ENCODE data around the gene NVL. TPM values are rescaled to one million over a fixed set of nuclear protein-coding genes. Genes with fewer than 3 reads are reported as not detected.

Gene NVL
- 10 to 100 TPM; 19.8 to 27.9 TPM for total RNA-seq
- 10 to 100 TPM; 15.7 to 28.5 TPM for polyA plus RNA-seq
- long read RNA-seq, donor 1, transcript NVL-201 (23 exons, 3,123 nt): major isoform, 6 of 24 reads
- long read RNA-seq, donor 1, partial matches to known transcripts: 4 of 24 reads
- long read RNA-seq, donor 1, other reads (novel, unspliced or antisense): 9 of 24 reads
- long read RNA-seq, donor 2, partial matches to known transcripts: 1 of 11 reads
- long read RNA-seq, donor 2, other reads (novel, unspliced or antisense): 5 of 11 reads

- H3K4me1 ChIP-seq (ENCODE audit: control insufficient read depth in 1 of 2, insufficient read depth in 2 of 2, low read length in 2 of 2): no peaks in the 10 kb centered on the region
- H3K27me3 ChIP-seq (ENCODE audit: control insufficient read depth in 1 of 2, insufficient read depth in 2 of 2, low read length in 1 of 2): no peaks in the 10 kb centered on the region
- intact Hi-C loops (cut with DNase I): loop anchor here (2.0 to 5.0 kb wide), 2 partner anchors 213 to 215 kb away; partner anchors contain the start of gene FBXO28 (in 1 of the 2)
- 0% methylated on average over 52 of the region's 52 CpGs for WGBS, 2 donors
- ATAC-seq (ENCODE audit: low FRiP score): peak; percentile 96
- H3K4me3 ChIP-seq (ENCODE audit: low read length in 2 of 2): peak within 1 kb of the TSS; percentile 82 to 99
- no peaks in the 10 kb centered on the region for H3K36me3 ChIP-seq (ENCODE audit: control insufficient read depth in 1 of 2, insufficient read depth in 2 of 2, low read length in 1 of 2)
- H3K27ac ChIP-seq (ENCODE audit: low read depth in 1 of 2, low read length in 2 of 2): peak within 1 kb of the TSS; percentile 50 to 95
- H3K9me3 ChIP-seq (ENCODE audit: control insufficient read depth, low read length): no peaks in the 10 kb centered on the region
- peak; percentile 89 to 93 for DNase-seq
Observed at GRCh38 chr1:224329842-224330753, at the start of gene NVL. Gene NVL, minus strand, starts transcription at chr1:224330172. Its CDS starts 45 bp downstream, at chr1:224330127.

DNA sequence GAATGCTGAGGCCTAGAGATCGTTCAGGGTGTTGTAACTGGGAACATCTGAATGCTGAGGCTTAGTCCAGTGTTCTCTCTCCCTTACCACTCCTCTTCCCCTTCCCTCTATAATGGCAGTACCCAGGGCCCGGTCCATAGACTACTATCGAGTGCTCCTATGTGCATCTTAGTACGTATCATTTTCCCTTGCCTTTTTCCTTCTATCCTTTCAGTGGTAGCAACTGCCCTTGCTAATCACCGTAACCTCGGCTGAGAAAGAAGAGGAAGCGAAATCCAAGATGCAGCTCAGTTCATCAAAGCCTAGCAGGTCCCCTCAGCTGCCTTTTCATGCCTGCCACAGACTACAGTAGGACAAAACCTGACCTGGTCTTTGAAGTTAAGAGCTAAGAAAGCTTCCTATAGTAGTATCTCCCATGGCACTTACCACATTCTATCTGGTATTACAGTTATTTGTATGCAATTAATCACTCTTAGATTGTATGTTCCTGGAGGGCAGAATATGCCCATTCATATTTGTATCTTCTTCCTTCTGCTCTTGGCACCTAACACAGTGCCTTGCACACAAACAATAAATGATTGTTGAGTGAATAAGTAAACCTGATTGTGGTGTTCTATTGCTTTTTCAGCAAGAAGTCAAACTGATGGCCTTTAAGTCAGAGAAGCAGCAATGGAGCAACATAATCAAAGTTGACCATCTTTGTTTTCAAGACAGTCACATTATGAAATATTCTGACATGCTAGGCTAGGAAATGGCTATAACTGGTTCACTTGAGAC lies 49.1 kb upstream of the NVL start:
- DNase-seq (no peak), ATAC-seq (ENCODE audit: low FRiP score) (no peak)
- no peak overlapping the region for H3K4me3 ChIP-seq (ENCODE audit: low read length in 2 of 2)
- intact Hi-C loops (cut with DNase I): no loop called here
- H3K36me3 ChIP-seq (ENCODE audit: control insufficient read depth in 1 of 2, insufficient read depth in 2 of 2, low read length in 1 of 2): peaks cover 0 to 2% of the 10 kb centered on the region in 2 donors
- H3K9me3 ChIP-seq (ENCODE audit: control insufficient read depth, low read length): no peaks in the 10 kb centered on the region
- no peak overlapping the region for H3K27ac ChIP-seq (ENCODE audit: low read depth in 1 of 2, low read length in 2 of 2)
- no peaks in the 10 kb centered on the region for H3K27me3 ChIP-seq (ENCODE audit: control insufficient read depth in 1 of 2, insufficient read depth in 2 of 2, low read length in 1 of 2)
- 92 to 97% methylated on average over 7 of the region's 7 CpGs for WGBS, 2 donors
- H3K4me1 ChIP-seq (ENCODE audit: control insufficient read depth in 1 of 2, insufficient read depth in 2 of 2, low read length in 2 of 2): peaks cover 0 to 4% of the 10 kb centered on the region in 2 donors

GRCh38 chr1:224377676-224378006 lies 47.7 kb upstream of the NVL start:
- Histone ChIP-seq H3K36me3 (ENCODE audit: control insufficient read depth in 1 of 2, insufficient read depth in 2 of 2, low read length in 1 of 2) (peaks cover 0 to 2% of the 10 kb centered on the region in 2 donors), H3K27me3 (ENCODE audit: control insufficient read depth in 1 of 2, insufficient read depth in 2 of 2, low read length in 1 of 2) (no peaks in the 10 kb centered on the region), H3K4me3 (ENCODE audit: low read length in 2 of 2) (no peak overlapping the region), H3K4me1 (ENCODE audit: control insufficient read depth in 1 of 2, insufficient read depth in 2 of 2, low read length in 2 of 2) (peaks cover 0 to 4% of the 10 kb centered on the region in 2 donors), H3K27ac (ENCODE audit: low read depth in 1 of 2, low read length in 2 of 2) (no peak overlapping the region), H3K9me3 (ENCODE audit: control insufficient read depth, low read length) (no peaks in the 10 kb centered on the region)
- 48 to 60% methylated on average over 2 of the region's 2 CpGs for WGBS, 2 donors
- intact Hi-C loops (cut with DNase I): no loop called here
- ATAC-seq (ENCODE audit: low FRiP score) (no peak), DNase-seq (no peak)

- 72 to 73% methylated on average over 3 of the region's 3 CpGs for WGBS, 2 donors
- peaks cover 0 to 2% of the 10 kb centered on the region in 2 donors for H3K36me3 ChIP-seq (ENCODE audit: control insufficient read depth in 1 of 2, insufficient read depth in 2 of 2, low read length in 1 of 2)
- ATAC-seq (ENCODE audit: low FRiP score): no peak
- H3K4me1 ChIP-seq (ENCODE audit: control insufficient read depth in 1 of 2, insufficient read depth in 2 of 2, low read length in 2 of 2): peaks cover 0 to 4% of the 10 kb centered on the region in 2 donors
- intact Hi-C loops (cut with DNase I): no loop called here
- H3K27ac ChIP-seq (ENCODE audit: low read depth in 1 of 2, low read length in 2 of 2): no peak overlapping the region
- no peaks in the 10 kb centered on the region for H3K9me3 ChIP-seq (ENCODE audit: control insufficient read depth, low read length)
- DNase-seq: no peak
- H3K4me3 ChIP-seq (ENCODE audit: low read length in 2 of 2): no peak overlapping the region
- no peaks in the 10 kb centered on the region for H3K27me3 ChIP-seq (ENCODE audit: control insufficient read depth in 1 of 2, insufficient read depth in 2 of 2, low read length in 1 of 2)
Observed at GRCh38 chr1:224375059-224375458, 45.1 kb upstream of the NVL start.

- H3K27ac ChIP-seq (ENCODE audit: low read depth in 1 of 2, low read length in 2 of 2): no peak overlapping the region
- H3K4me1 ChIP-seq (ENCODE audit: control insufficient read depth in 1 of 2, insufficient read depth in 2 of 2, low read length in 2 of 2): peaks cover 0 to 4% of the 10 kb centered on the region in 2 donors
- DNase-seq (no peak), ATAC-seq (ENCODE audit: low FRiP score) (no peak)
- H3K27me3 ChIP-seq (ENCODE audit: control insufficient read depth in 1 of 2, insufficient read depth in 2 of 2, low read length in 1 of 2): no peaks in the 10 kb centered on the region
- no peak overlapping the region for H3K4me3 ChIP-seq (ENCODE audit: low read length in 2 of 2)
- no peaks in the 10 kb centered on the region for H3K9me3 ChIP-seq (ENCODE audit: control insufficient read depth, low read length)
- 92 to 93% methylated on average over 5 of the region's 5 CpGs for WGBS, 2 donors
- intact Hi-C loops (cut with DNase I): no loop called here
- H3K36me3 ChIP-seq (ENCODE audit: control insufficient read depth in 1 of 2, insufficient read depth in 2 of 2, low read length in 1 of 2): peaks cover 0 to 5% of the 10 kb centered on the region in 2 donors
Observed at GRCh38 chr1:224373008-224373590, 43.1 kb upstream of the NVL start.

GRCh38 chr1:224368409-224368808 lies 38.4 kb upstream of the NVL start:
- no peak overlapping the region for H3K4me3 ChIP-seq (ENCODE audit: low read length in 2 of 2)
- 80 to 92% methylated on average over 5 of the region's 5 CpGs for WGBS, 2 donors
- ATAC-seq (ENCODE audit: low FRiP score) (no peak), DNase-seq (no peak)
- peaks cover 0 to 3% of the 10 kb centered on the region in 2 donors for H3K36me3 ChIP-seq (ENCODE audit: control insufficient read depth in 1 of 2, insufficient read depth in 2 of 2, low read length in 1 of 2)
- no peak overlapping the region for H3K27ac ChIP-seq (ENCODE audit: low read depth in 1 of 2, low read length in 2 of 2)
- H3K4me1 ChIP-seq (ENCODE audit: control insufficient read depth in 1 of 2, insufficient read depth in 2 of 2, low read length in 2 of 2): no peaks in the 10 kb centered on the region
- H3K27me3 ChIP-seq (ENCODE audit: control insufficient read depth in 1 of 2, insufficient read depth in 2 of 2, low read length in 1 of 2): no peaks in the 10 kb centered on the region
- intact Hi-C loops (cut with DNase I): no loop called here
- no peaks in the 10 kb centered on the region for H3K9me3 ChIP-seq (ENCODE audit: control insufficient read depth, low read length)

DNA sequence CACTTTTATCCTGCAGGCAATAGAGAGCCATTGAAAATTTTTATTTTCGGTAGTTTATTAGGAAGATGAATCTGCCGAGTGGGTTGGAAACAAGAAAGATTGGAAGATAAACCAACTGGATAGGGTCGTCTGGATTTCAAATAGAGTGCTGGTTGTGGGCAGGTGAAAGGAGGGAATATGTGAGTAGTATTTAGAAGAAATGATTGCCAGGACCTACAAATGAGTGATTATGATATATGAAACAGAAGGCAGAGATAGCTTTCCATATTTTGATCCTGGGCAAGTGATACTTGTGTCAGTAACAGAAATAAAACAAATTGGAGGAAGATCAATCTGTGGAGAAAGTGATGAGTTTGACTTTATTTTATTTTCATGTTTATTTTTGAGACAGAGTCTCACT lies 29.2 kb upstream of the NVL start:
- Histone ChIP-seq H3K27ac (ENCODE audit: low read depth in 1 of 2, low read length in 2 of 2) (no peak overlapping the region), H3K4me3 (ENCODE audit: low read length in 2 of 2) (no peak overlapping the region), H3K36me3 (ENCODE audit: control insufficient read depth in 1 of 2, insufficient read depth in 2 of 2, low read length in 1 of 2) (no peaks in the 10 kb centered on the region), H3K9me3 (ENCODE audit: control insufficient read depth, low read length) (no peaks in the 10 kb centered on the region), H3K4me1 (ENCODE audit: control insufficient read depth in 1 of 2, insufficient read depth in 2 of 2, low read length in 2 of 2) (peaks cover 0 to 4% of the 10 kb centered on the region in 2 donors), H3K27me3 (ENCODE audit: control insufficient read depth in 1 of 2, insufficient read depth in 2 of 2, low read length in 1 of 2) (no peaks in the 10 kb centered on the region)
- intact Hi-C loops (cut with DNase I): loop anchor here in 1 of 2 donors (5.0 kb wide), 1 partner anchor 98 kb away; no protein-coding TSS in a partner anchor
- DNase-seq (no peak), ATAC-seq (ENCODE audit: low FRiP score) (no peak)
- 73 to 74% methylated on average over 3 of the region's 3 CpGs for WGBS, 2 donors

- peaks cover 0 to 4% of the 10 kb centered on the region in 2 donors for H3K4me1 ChIP-seq (ENCODE audit: control insufficient read depth in 1 of 2, insufficient read depth in 2 of 2, low read length in 2 of 2)
- intact Hi-C loops (cut with DNase I): loop anchor here in 1 of 2 donors (5.0 kb wide), 1 partner anchor 99 kb away; no protein-coding TSS in a partner anchor
- peak overlapping the region in 1 of 2 donors; percentile 33 for H3K27ac ChIP-seq (ENCODE audit: low read depth in 1 of 2, low read length in 2 of 2)
- 37 to 43% methylated on average over 4 of the region's 4 CpGs for WGBS, 2 donors
- ATAC-seq (ENCODE audit: low FRiP score) (no peak), DNase-seq (no peak)
- H3K4me3 ChIP-seq (ENCODE audit: low read length in 2 of 2): no peak overlapping the region
- no peaks in the 10 kb centered on the region for H3K9me3 ChIP-seq (ENCODE audit: control insufficient read depth, low read length)
- no peaks in the 10 kb centered on the region for H3K27me3 ChIP-seq (ENCODE audit: control insufficient read depth in 1 of 2, insufficient read depth in 2 of 2, low read length in 1 of 2)
- no peaks in the 10 kb centered on the region for H3K36me3 ChIP-seq (ENCODE audit: control insufficient read depth in 1 of 2, insufficient read depth in 2 of 2, low read length in 1 of 2)
Observed at GRCh38 chr1:224358237-224358636, 28.3 kb upstream of the NVL start.
